GM18951 (cell line): ENCODE measurements around the gene GRIFIN.

ENCODE experiments used
- POLR2A ChIP-seq: IDR thresholded peaks from 4 replicates; pipeline ENCODE4 v1.6.1; 2011; ENCODE audit warnings: mild to moderate bottlenecking; ENCODE audit not compliant: insufficient read length, insufficient read depth; ENCODE audit errors: extremely low read depth
- in situ Hi-C: fragments of 300-500 bp; cut with MboI; formaldehyde crosslinking; loops from one replicate; pipeline ENCODE4 v1.12.0; 2022; ENCODE audit warnings: low sequenced_read_pairs, mixed read lengths, inconsistent platforms; ENCODE audit not compliant: unreplicated experiment

GRIFIN gene

GRCh38 chr7:2509298-2509906 is 33.2 kb upstream of the GRIFIN start:
- in situ Hi-C loops = no loop called here

GRCh38 chr7:2508327-2509215 is 32.4 kb upstream of the GRIFIN start:
- no peak for TF ChIP-seq POLR2A
- in situ Hi-C loops = no loop called here

More at GRCh38 chr7:2509298-2509906, 33.2 kb upstream of the GRIFIN start:
- TF ChIP-seq POLR2A = no peak

- in situ Hi-C loops = no loop called here
Observed at GRCh38 chr7:2507917-2508306, 31.7 kb upstream of the GRIFIN start.

GRCh38 chr7:2507208-2507916 is 31.2 kb upstream of the GRIFIN start:
- no peak for TF ChIP-seq POLR2A
- in situ Hi-C loops = no loop called here

More at GRCh38 chr7:2507917-2508306, 31.7 kb upstream of the GRIFIN start:
- TF ChIP-seq POLR2A = no peak

- no peak for TF ChIP-seq POLR2A
- in situ Hi-C loops = no loop called here
Observed at GRCh38 chr7:2505401-2505800, 29.2 kb upstream of the GRIFIN start.

GRCh38 chr7:2504889-2505375 is 28.7 kb upstream of the GRIFIN start:
- no peak for TF ChIP-seq POLR2A
- in situ Hi-C loops = no loop called here

GRCh38 chr7:2504128-2504888 is 28.1 kb upstream of the GRIFIN start:
- in situ Hi-C loops = no loop called here
- TF ChIP-seq POLR2A = no peak

GRCh38 chr7:2503056-2503941 is 27.1 kb upstream of the GRIFIN start:
- TF ChIP-seq POLR2A = no peak
- in situ Hi-C loops = no loop called here

- no peak for TF ChIP-seq POLR2A
- in situ Hi-C loops = no loop called here
Observed at GRCh38 chr7:2502647-2502966, 26.4 kb upstream of the GRIFIN start.

- no peak for TF ChIP-seq POLR2A
- in situ Hi-C loops = no loop called here
Observed at GRCh38 chr7:2501947-2502646, 25.9 kb upstream of the GRIFIN start.

- in situ Hi-C loops = no loop called here
- no peak for TF ChIP-seq POLR2A
Observed at GRCh38 chr7:2500701-2501100, 24.5 kb upstream of the GRIFIN start.

GRCh38 chr7:2499719-2500430 is 23.7 kb upstream of the GRIFIN start:
- no peak for TF ChIP-seq POLR2A
- in situ Hi-C loops = no loop called here
